GM23338 (cell line): Measurements from ENCODE around the gene TRIM59.

Source experiments
- CREB1 ChIP-seq: fragments of 250-450 bp; sonication (Bioruptor Pico); IDR thresholded peaks from 2 replicates; pipeline ENCODE4 v1.5.0; 2020; ENCODE audit warnings: low read depth, mild to moderate bottlenecking, moderate library complexity
- CTCF ChIP-seq, 2 experiments: fragments of 200-600 bp in 1 of 2; sonication (generic) in 1 of 2; conservative IDR thresholded peaks; 2 replicates each; pipeline versions ENCODE4 v1.5.1 to v1.6.1; 2016 to 2017; ENCODE audit warnings: antibody characterized with exemption in 2 of 2, low read depth in 2 of 2, mild to moderate bottlenecking in 2 of 2, moderate library complexity in 1 of 2
- EZH2 ChIP-seq: fragments of 200-600 bp; sonication (generic); IDR thresholded peaks from one replicate; pipeline ENCODE4 v1.8.0; 2017; ENCODE audit warnings: antibody characterized with exemption, mild to moderate bottlenecking, low read depth; ENCODE audit not compliant: unreplicated experiment
- EZH2phosphoT487 ChIP-seq: fragments of 200-600 bp; sonication (generic); IDR thresholded peaks from one replicate; pipeline ENCODE4 v1.8.1; 2018; ENCODE audit warnings: antibody characterized with exemption; ENCODE audit not compliant: unreplicated experiment
- JUNB ChIP-seq: IDR thresholded peaks from one replicate; pipeline ENCODE4 v1.6.1; 2016; ENCODE audit warnings: antibody characterized with exemption; ENCODE audit not compliant: unreplicated experiment
- NANOG ChIP-seq: IDR thresholded peaks from 2 replicates; pipeline ENCODE4 v1.6.1; 2016; ENCODE audit warnings: antibody characterized with exemption, borderline replicate concordance
- POLR2AphosphoS5 ChIP-seq: IDR thresholded peaks from 2 replicates; pipeline ENCODE4 v1.6.1; 2016; ENCODE audit warnings: antibody characterized with exemption, low read depth
- STAT1 ChIP-seq: IDR thresholded peaks from one replicate; pipeline ENCODE4 v1.6.1; 2016; ENCODE audit warnings: antibody characterized with exemption; ENCODE audit not compliant: unreplicated experiment
- ZNF114 ChIP-seq: fragments of 250-450 bp; sonication (Bioruptor Pico); IDR thresholded peaks from 2 replicates; pipeline ENCODE4 v1.5.0; 2020; ENCODE audit warnings: mild to moderate bottlenecking, moderate library complexity
- ZNF331 ChIP-seq: fragments of 250-450 bp; sonication (Bioruptor Pico); IDR thresholded peaks from 2 replicates; pipeline ENCODE4 v1.5.0; 2020; ENCODE audit warnings: low read depth, mild to moderate bottlenecking, moderate library complexity
- ZNF462 ChIP-seq: fragments of 250-450 bp; sonication (Bioruptor Pico); IDR thresholded peaks from 2 replicates; pipeline ENCODE4 v1.5.0; 2020; ENCODE audit warnings: mild to moderate bottlenecking, moderate library complexity
- TF ChIP-seq, protein P1 (sequence below): IDR thresholded peaks from one replicate; pipeline ENCODE4 v1.6.1; 2018; ENCODE audit warnings: antibody characterized with exemption; ENCODE audit not compliant: unreplicated experiment
- TF ChIP-seq, protein P2 (sequence below): IDR thresholded peaks from 2 replicates; pipeline ENCODE4 v1.6.1; 2016; ENCODE audit warnings: antibody characterized with exemption

DNA sequence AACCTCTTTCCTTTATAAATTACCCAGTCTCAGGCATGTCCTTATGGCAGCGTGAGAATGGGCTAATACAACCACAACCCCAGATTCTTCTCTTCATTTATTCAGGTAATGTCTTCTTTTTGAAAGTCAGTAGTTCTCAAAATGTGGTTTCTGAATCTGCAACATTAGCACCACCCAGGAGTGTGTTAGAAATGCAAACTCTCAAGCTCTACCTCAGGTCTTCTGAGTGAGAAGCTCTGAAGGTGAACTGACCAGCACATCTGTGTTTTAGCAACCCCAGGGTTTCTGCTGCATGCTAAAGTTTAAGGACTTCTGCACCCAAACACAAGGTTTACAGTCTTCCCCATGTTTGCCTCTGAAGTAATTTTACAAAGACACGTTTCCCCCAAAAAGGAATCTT lies 22.3 kb upstream of the TRIM59 start:
- no peak for TF ChIP-seq CREB1 (CRISPR knock-in tag)
- TF ChIP-seq EZH2 = no peak
- no peak for TF ChIP-seq CTCF (conservative IDR thresholded peaks at IDR 0.05; ENCODE audit: low read depth in 2 of 2)
- TF ChIP-seq STAT1 = no peak
- TF ChIP-seq, protein P1, sequence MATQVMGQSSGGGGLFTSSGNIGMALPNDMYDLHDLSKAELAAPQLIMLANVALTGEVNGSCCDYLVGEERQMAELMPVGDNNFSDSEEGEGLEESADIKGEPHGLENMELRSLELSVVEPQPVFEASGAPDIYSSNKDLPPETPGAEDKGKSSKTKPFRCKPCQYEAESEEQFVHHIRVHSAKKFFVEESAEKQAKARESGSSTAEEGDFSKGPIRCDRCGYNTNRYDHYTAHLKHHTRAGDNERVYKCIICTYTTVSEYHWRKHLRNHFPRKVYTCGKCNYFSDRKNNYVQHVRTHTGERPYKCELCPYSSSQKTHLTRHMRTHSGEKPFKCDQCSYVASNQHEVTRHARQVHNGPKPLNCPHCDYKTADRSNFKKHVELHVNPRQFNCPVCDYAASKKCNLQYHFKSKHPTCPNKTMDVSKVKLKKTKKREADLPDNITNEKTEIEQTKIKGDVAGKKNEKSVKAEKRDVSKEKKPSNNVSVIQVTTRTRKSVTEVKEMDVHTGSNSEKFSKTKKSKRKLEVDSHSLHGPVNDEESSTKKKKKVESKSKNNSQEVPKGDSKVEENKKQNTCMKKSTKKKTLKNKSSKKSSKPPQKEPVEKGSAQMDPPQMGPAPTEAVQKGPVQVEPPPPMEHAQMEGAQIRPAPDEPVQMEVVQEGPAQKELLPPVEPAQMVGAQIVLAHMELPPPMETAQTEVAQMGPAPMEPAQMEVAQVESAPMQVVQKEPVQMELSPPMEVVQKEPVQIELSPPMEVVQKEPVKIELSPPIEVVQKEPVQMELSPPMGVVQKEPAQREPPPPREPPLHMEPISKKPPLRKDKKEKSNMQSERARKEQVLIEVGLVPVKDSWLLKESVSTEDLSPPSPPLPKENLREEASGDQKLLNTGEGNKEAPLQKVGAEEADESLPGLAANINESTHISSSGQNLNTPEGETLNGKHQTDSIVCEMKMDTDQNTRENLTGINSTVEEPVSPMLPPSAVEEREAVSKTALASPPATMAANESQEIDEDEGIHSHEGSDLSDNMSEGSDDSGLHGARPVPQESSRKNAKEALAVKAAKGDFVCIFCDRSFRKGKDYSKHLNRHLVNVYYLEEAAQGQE = no peak
- TF ChIP-seq ZNF331 (CRISPR knock-in tag) = no peak
- no peak for TF ChIP-seq ZNF462 (CRISPR knock-in tag)
- no peak for TF ChIP-seq EZH2phosphoT487
- no peak for TF ChIP-seq POLR2AphosphoS5
- no peak for TF ChIP-seq JUNB
- TF ChIP-seq NANOG = no peak
- TF ChIP-seq ZNF114 = no peak
- TF ChIP-seq, protein P2, sequence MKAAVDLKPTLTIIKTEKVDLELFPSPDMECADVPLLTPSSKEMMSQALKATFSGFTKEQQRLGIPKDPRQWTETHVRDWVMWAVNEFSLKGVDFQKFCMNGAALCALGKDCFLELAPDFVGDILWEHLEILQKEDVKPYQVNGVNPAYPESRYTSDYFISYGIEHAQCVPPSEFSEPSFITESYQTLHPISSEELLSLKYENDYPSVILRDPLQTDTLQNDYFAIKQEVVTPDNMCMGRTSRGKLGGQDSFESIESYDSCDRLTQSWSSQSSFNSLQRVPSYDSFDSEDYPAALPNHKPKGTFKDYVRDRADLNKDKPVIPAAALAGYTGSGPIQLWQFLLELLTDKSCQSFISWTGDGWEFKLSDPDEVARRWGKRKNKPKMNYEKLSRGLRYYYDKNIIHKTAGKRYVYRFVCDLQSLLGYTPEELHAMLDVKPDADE = no peak
